ENCODE results near the gene IFNAR1.
"Not testable (repeated sequence)": the region's sequence is repeated elsewhere in the genome, so short reads cannot be mapped to it uniquely, and the experiment has no call there.

IFNAR1 gene

GRCh38 chr21:33321005-33321404 lies 3.8 kb upstream of the IFNAR1 start:
- not testable (repeated sequence) for H3K4me1 Mint-ChIP-seq, H3K27ac Mint-ChIP-seq, ATAC-seq, H3K27me3 Mint-ChIP-seq, DNase-seq, H3K9me3 Mint-ChIP-seq, H3K4me3 Mint-ChIP-seq

DNA sequence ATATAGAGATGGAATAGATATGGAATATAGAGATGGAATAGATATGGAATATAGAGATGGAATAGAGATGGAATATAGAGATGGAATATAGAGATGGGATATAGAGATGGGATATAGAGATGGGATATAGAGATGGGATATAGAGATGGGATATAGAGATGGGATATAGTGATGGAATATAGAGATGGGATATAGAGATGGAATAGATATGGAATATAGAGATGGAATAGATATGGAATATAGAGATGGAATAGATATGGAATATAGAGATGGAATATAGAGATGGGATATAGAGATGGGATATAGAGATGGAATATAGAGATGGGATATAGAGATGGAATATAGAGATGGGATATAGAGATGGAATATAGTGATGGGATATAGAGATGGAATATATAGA lies 1.2 kb upstream of the IFNAR1 start:
- peaks cover 16% of the 10 kb centered on the region for H3K4me1 Mint-ChIP-seq
- ATAC-seq, H3K9me3 Mint-ChIP-seq, DNase-seq, H3K27ac Mint-ChIP-seq, H3K27me3 Mint-ChIP-seq, H3K4me3 Mint-ChIP-seq: not testable (repeated sequence)

DNA sequence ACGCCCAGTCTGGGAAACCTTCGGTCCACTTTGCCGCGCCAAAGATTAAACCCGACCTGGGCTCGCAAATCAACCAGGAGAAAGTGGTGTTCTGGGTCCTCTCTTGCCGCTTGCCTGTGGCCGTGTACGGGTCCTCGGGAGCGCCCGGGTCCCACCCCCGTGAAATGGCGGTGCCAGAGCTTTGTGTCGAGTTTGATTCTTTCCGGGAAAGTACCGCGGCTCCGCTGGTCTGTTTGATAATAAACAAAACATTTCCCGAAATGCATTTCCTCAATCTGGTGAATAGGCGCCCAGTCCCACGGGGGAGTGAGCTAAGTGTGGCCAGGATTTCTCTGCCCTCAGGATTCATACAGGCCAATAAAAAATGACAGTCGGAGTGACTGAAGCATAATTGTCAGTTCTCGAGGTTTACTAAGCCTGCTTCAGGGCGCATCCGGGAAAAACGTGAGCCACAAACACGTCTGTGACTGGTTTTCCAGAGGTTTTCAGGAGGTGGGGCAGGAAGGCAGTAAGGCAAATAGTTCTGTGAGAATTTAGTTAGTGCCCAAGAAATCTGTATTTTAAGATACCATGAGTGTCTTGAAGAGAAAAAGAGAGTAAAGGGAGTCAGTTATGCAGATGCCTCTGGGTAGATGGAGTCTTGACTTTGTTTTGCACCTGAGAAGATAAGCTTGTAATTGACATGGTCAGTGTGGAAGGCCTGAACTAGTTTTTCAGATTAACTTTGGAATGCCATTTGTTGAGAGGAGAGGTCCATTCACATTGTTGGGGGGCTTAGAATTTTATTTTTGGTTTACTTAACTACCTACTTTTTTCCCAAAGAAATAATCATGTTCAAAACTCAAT lies 675 bp downstream of the IFNAR1 start:
- Mint-ChIP-seq H3K27ac (no peak overlapping the region), H3K9me3 (no peaks in the 10 kb centered on the region), H3K4me1 (peaks cover 25% of the 10 kb centered on the region), H3K4me3 (no peak overlapping the region), H3K27me3 (no peaks in the 10 kb centered on the region)
- peak; percentile 64 for ATAC-seq
- DNase-seq = peak in 1 of 2 donors; percentile 71

DNA sequence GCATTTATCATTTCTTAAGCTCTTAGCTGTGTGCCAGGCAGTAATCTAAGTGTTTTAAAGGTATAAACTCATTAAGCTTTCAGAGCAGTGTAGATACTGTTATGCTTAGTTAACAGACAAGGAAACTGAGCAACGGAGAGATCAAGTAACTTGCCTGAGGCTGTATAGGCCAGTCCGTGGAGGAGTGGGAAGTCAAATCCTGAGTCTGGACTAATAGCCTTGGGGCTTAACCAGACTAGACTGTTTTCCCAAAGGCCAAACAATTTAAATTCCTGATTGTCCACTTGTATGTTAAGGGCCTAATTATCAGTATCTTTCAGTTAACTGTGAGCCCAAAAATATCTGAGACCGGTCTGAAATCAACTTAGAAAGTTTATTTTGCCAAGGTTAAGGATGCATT lies 2.6 kb downstream of the IFNAR1 start:
- Mint-ChIP-seq H3K4me1 (peaks cover 44% of the 10 kb centered on the region), H3K9me3 (peaks cover 5% of the 10 kb centered on the region in 2 donors), H3K4me3 (peak overlapping the region in 1 of 2 donors; percentile 19), H3K27me3 (no peaks in the 10 kb centered on the region), H3K27ac (no peak overlapping the region)
- ATAC-seq (no peak), DNase-seq (no peak)

- ATAC-seq (no peak), DNase-seq (no peak)
- peak overlapping the region; percentile 17 to 19 for H3K4me3 Mint-ChIP-seq
- peaks cover 47% of the 10 kb centered on the region for H3K4me1 Mint-ChIP-seq
- no peaks in the 10 kb centered on the region for H3K27me3 Mint-ChIP-seq
- peaks cover 10 to 11% of the 10 kb centered on the region in 2 donors for H3K9me3 Mint-ChIP-seq
- H3K27ac Mint-ChIP-seq = peak overlapping the region in 1 of 2 donors; percentile 3
Measured at GRCh38 chr21:33327792-33328433, 3.1 kb downstream of the IFNAR1 start.

DNA sequence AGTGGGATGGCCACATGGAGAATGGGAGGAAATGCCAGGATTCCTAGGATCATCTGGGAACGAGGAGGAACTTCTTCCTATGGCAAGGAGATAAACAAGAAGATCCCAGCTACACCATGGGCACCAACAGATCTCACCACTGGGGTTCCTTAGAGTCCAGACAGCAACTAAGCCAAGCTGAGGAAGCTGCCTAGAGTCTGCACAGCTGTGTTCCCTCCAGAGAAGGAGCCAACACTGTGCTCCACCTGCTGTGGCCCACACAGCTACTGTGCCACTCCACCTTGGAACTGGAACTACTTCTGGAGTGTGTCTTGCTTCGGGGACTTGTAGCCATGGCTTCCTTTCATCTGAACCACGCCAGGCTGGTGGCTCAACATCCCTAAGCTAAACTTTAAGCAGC lies 6.0 kb downstream of the IFNAR1 start:
- ATAC-seq (no peak), DNase-seq (no peak)
- H3K27ac Mint-ChIP-seq = no peak overlapping the region
- peaks cover 16 to 17% of the 10 kb centered on the region in 2 donors for H3K9me3 Mint-ChIP-seq
- H3K4me1 Mint-ChIP-seq = peaks cover 65% of the 10 kb centered on the region
- no peaks in the 10 kb centered on the region for H3K27me3 Mint-ChIP-seq
- H3K4me3 Mint-ChIP-seq = no peak overlapping the region

DNA sequence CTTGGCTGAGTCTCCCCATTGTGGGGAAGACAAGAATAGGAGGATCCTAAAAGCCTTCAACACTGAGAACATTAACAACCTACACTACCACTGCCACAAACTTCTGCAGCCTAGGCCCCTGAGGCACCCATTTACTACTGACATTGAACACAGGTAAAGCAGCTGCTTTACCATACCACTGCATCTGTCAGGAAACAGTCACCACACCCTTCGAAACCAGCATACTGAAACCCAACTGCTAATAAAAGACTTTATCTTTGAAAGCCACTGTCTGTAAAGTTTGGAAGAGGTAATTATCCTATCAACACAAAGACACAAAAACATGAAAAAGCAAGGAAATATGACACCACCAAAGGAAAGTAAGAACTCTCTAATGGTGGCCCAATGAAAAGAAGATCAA lies 7.4 kb downstream of the IFNAR1 start:
- DNase-seq (no peak), ATAC-seq (peak; percentile 48)
- H3K9me3 Mint-ChIP-seq = peaks cover 16 to 17% of the 10 kb centered on the region in 2 donors
- no peak overlapping the region for H3K4me3 Mint-ChIP-seq
- no peak overlapping the region for H3K27ac Mint-ChIP-seq
- peaks cover 63% of the 10 kb centered on the region for H3K4me1 Mint-ChIP-seq
- H3K27me3 Mint-ChIP-seq = no peaks in the 10 kb centered on the region

DNA sequence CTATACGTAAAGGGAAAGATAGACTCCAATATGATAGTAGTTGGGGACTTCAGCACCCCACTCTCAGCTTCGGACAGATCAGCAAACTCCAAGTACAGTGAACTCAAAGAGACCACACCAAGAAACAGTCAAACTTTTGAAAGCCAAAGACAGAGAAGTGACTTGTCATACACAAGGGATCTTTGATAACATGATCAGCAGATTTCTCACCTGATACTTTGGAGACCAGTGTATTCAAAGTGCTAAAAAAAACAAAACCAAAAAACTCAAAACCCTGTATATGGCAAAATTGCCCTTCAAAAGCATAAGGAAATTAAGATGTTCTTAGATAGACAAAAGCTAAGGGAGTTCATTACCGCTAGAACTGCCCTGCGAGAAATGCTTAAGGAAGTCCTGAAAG lies 9.4 kb downstream of the IFNAR1 start:
- Mint-ChIP-seq H3K27me3 (no peaks in the 10 kb centered on the region), H3K4me1 (peaks cover 49% of the 10 kb centered on the region), H3K4me3 (no peak overlapping the region), H3K9me3 (peaks cover 16 to 17% of the 10 kb centered on the region in 2 donors), H3K27ac (no peak overlapping the region)
- DNase-seq = no peak
- ATAC-seq = no peak

GRCh38 chr21:33334824-33335223 lies 10.1 kb downstream of the IFNAR1 start:
- Mint-ChIP-seq H3K4me1 (peaks cover 48% of the 10 kb centered on the region), H3K4me3 (no peak overlapping the region), H3K27me3 (no peaks in the 10 kb centered on the region), H3K27ac (no peak overlapping the region), H3K9me3 (peaks cover 16 to 17% of the 10 kb centered on the region in 2 donors)
- no peak for DNase-seq
- no peak for ATAC-seq

- no peaks in the 10 kb centered on the region for H3K27me3 Mint-ChIP-seq
- no peak for ATAC-seq
- H3K27ac Mint-ChIP-seq = no peak overlapping the region
- H3K9me3 Mint-ChIP-seq = no peaks in the 10 kb centered on the region
- DNase-seq = no peak
- no peak overlapping the region for H3K4me3 Mint-ChIP-seq
- peaks cover 13% of the 10 kb centered on the region for H3K4me1 Mint-ChIP-seq
Measured at GRCh38 chr21:33339135-33339534, 14.4 kb downstream of the IFNAR1 start.

- ATAC-seq (no peak), DNase-seq (no peak)
- Mint-ChIP-seq H3K4me1 (peaks cover 5% of the 10 kb centered on the region), H3K27ac (no peak overlapping the region), H3K9me3 (no peaks in the 10 kb centered on the region), H3K27me3 (no peaks in the 10 kb centered on the region), H3K4me3 (no peak overlapping the region)
Measured at GRCh38 chr21:33339918-33340317, 15.1 kb downstream of the IFNAR1 start.

GRCh38 chr21:33345751-33346238 lies 21.0 kb downstream of the IFNAR1 start:
- ATAC-seq (no peak), DNase-seq (no peak)
- H3K4me3 Mint-ChIP-seq = no peak overlapping the region
- H3K27ac Mint-ChIP-seq = no peak overlapping the region
- H3K9me3 Mint-ChIP-seq = no peaks in the 10 kb centered on the region
- H3K4me1 Mint-ChIP-seq = no peaks in the 10 kb centered on the region
- H3K27me3 Mint-ChIP-seq = no peaks in the 10 kb centered on the region

GRCh38 chr21:33348706-33349105 lies 23.9 kb downstream of the IFNAR1 start:
- DNase-seq (no peak), ATAC-seq (no peak)
- Mint-ChIP-seq H3K27me3 (no peaks in the 10 kb centered on the region), H3K27ac (no peak overlapping the region), H3K9me3 (no peaks in the 10 kb centered on the region), H3K4me3 (no peak overlapping the region), H3K4me1 (no peaks in the 10 kb centered on the region)

DNA sequence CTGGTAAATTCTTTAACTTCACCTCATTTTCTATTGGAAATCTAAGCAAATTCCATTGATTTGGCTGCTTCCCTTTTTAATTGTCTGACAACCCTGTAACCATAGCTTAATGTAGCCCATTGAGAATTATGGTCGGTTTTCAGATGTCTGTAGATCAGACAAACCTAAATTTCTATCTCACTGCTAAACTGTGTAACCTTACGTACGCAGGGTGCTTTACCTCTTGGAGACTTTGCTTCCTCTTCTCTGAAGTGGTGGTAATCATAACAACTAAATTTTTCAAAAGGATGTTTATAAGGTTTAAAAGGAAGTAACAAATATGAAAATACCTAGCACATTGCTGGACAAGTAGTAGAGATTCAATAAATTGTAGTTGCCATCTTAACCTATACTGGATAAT lies 25.9 kb downstream of the IFNAR1 start:
- H3K27ac Mint-ChIP-seq = no peak overlapping the region
- no peaks in the 10 kb centered on the region for H3K4me1 Mint-ChIP-seq
- H3K9me3 Mint-ChIP-seq = no peaks in the 10 kb centered on the region
- no peak overlapping the region for H3K4me3 Mint-ChIP-seq
- DNase-seq = no peak
- H3K27me3 Mint-ChIP-seq = no peaks in the 10 kb centered on the region
- no peak for ATAC-seq

- ATAC-seq = no peak
- no peaks in the 10 kb centered on the region for H3K27me3 Mint-ChIP-seq
- no peak overlapping the region for H3K4me3 Mint-ChIP-seq
Measured at GRCh38 chr21:33355355-33355754, 30.6 kb downstream of the IFNAR1 start.

DNA sequence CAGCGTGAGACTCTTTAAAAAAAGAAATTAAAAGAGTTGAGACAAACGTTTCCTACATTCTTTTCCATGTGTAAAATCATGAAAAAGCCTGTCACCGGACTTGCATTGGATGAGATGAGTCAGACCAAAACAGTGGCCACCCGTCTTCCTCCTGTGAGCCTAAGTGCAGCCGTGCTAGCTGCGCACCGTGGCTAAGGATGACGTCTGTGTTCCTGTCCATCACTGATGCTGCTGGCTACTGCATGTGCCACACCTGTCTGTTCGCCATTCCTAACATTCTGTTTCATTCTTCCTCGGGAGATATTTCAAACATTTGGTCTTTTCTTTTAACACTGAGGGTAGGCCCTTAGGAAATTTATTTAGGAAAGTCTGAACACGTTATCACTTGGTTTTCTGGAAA lies 31.2 kb downstream of the IFNAR1 start:
- DNase-seq (no peak), ATAC-seq (no peak)
- no peaks in the 10 kb centered on the region for H3K9me3 Mint-ChIP-seq
- no peak overlapping the region for H3K27ac Mint-ChIP-seq
- H3K4me1 Mint-ChIP-seq = peaks cover 4% of the 10 kb centered on the region
- H3K4me3 Mint-ChIP-seq = no peak overlapping the region
- H3K27me3 Mint-ChIP-seq = no peaks in the 10 kb centered on the region

More at GRCh38 chr21:33355355-33355754, 30.6 kb downstream of the IFNAR1 start:
- Mint-ChIP-seq H3K4me1 (no peaks in the 10 kb centered on the region), H3K9me3 (no peaks in the 10 kb centered on the region), H3K27ac (peak overlapping the region in 1 of 2 donors; percentile 41)
- DNase-seq = no peak
